Liver (tissue), 3 donors: ENCODE data around the gene RNF111.

Source experiments
- ATF3 ChIP-seq: IDR thresholded peaks from 2 replicates; pipeline ENCODE4 v1.6.1; 2016; ENCODE audit warnings: antibody characterized with exemption
- EGR1 ChIP-seq, 2 donors: IDR thresholded peaks; 2 replicates each; pipeline ENCODE4 v1.6.1; 2016 to 2018; ENCODE audit warnings: antibody characterized with exemption in 2 of 2, low read depth in 2 of 2
- HNF4G ChIP-seq: IDR thresholded peaks from 2 replicates; pipeline ENCODE4 v1.6.1; 2016; ENCODE audit warnings: antibody characterized with exemption
- RAD21 ChIP-seq, 2 donors: IDR thresholded peaks; 2 replicates each; pipeline ENCODE4 v1.6.1; 2016; ENCODE audit warnings: antibody characterized with exemption in 2 of 2, mild to moderate bottlenecking in 2 of 2
- SP1 ChIP-seq: IDR thresholded peaks from 2 replicates; pipeline ENCODE4 v1.6.1; 2018; ENCODE audit warnings: antibody characterized with exemption, mild to moderate bottlenecking
- TAF1 ChIP-seq: conservative IDR thresholded peaks from 2 replicates; pipeline ENCODE4 v1.6.1; 2016; ENCODE audit warnings: antibody characterized with exemption, mild to moderate bottlenecking
- YY1 ChIP-seq: IDR thresholded peaks from 2 replicates; pipeline ENCODE4 v1.6.1; 2016; ENCODE audit warnings: antibody characterized with exemption, mild to moderate bottlenecking
- TF ChIP-seq, protein P1 (sequence below): fragments of 150-350 bp; IDR thresholded peaks from 2 replicates; pipeline ENCODE4 v1.5.1; 2017; ENCODE audit warnings: improper control_type of control experiment, low read depth, low read length; ENCODE audit not compliant: missing input control
- TF ChIP-seq, protein P2 (sequence below): IDR thresholded peaks from 2 replicates; pipeline ENCODE4 v1.6.1; 2016; ENCODE audit warnings: antibody characterized with exemption, mild to moderate bottlenecking
- TF ChIP-seq, protein P3 (sequence below): IDR thresholded peaks from 2 replicates; pipeline ENCODE4 v1.6.1; 2016; ENCODE audit warnings: antibody characterized with exemption
- TF ChIP-seq, protein P4 (sequence below): IDR thresholded peaks from 2 replicates; pipeline ENCODE4 v1.6.1; 2016; ENCODE audit warnings: antibody characterized with exemption
- donor health status: healthy.
- donor health status: healthy.

DNA sequence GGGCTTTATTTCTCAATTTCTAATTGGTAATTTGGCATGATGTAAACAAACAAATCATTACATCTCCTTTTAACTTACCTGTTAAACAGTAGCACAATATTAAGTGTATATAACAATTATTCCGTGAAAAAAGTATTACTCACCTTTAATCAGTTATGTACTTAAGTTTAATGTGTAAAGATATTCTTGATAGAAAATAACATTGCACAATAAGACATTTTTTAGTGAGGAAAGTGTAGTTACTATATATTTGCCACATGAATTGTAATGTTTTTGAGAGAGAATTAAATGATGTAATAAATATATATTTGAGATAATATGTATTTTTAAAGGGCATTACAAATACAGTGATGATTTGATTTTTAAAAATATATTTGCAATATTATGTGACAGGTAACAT lies 106.6 kb downstream of the RNF111 start:
- TF ChIP-seq, protein P1, sequence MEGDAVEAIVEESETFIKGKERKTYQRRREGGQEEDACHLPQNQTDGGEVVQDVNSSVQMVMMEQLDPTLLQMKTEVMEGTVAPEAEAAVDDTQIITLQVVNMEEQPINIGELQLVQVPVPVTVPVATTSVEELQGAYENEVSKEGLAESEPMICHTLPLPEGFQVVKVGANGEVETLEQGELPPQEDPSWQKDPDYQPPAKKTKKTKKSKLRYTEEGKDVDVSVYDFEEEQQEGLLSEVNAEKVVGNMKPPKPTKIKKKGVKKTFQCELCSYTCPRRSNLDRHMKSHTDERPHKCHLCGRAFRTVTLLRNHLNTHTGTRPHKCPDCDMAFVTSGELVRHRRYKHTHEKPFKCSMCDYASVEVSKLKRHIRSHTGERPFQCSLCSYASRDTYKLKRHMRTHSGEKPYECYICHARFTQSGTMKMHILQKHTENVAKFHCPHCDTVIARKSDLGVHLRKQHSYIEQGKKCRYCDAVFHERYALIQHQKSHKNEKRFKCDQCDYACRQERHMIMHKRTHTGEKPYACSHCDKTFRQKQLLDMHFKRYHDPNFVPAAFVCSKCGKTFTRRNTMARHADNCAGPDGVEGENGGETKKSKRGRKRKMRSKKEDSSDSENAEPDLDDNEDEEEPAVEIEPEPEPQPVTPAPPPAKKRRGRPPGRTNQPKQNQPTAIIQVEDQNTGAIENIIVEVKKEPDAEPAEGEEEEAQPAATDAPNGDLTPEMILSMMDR, result no peak
- TF ChIP-seq, protein P2, sequence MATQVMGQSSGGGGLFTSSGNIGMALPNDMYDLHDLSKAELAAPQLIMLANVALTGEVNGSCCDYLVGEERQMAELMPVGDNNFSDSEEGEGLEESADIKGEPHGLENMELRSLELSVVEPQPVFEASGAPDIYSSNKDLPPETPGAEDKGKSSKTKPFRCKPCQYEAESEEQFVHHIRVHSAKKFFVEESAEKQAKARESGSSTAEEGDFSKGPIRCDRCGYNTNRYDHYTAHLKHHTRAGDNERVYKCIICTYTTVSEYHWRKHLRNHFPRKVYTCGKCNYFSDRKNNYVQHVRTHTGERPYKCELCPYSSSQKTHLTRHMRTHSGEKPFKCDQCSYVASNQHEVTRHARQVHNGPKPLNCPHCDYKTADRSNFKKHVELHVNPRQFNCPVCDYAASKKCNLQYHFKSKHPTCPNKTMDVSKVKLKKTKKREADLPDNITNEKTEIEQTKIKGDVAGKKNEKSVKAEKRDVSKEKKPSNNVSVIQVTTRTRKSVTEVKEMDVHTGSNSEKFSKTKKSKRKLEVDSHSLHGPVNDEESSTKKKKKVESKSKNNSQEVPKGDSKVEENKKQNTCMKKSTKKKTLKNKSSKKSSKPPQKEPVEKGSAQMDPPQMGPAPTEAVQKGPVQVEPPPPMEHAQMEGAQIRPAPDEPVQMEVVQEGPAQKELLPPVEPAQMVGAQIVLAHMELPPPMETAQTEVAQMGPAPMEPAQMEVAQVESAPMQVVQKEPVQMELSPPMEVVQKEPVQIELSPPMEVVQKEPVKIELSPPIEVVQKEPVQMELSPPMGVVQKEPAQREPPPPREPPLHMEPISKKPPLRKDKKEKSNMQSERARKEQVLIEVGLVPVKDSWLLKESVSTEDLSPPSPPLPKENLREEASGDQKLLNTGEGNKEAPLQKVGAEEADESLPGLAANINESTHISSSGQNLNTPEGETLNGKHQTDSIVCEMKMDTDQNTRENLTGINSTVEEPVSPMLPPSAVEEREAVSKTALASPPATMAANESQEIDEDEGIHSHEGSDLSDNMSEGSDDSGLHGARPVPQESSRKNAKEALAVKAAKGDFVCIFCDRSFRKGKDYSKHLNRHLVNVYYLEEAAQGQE, result no peak
- no peak for TF ChIP-seq SP1
- TF ChIP-seq TAF1, result no peak
- TF ChIP-seq YY1, result no peak
- TF ChIP-seq, protein P3, sequence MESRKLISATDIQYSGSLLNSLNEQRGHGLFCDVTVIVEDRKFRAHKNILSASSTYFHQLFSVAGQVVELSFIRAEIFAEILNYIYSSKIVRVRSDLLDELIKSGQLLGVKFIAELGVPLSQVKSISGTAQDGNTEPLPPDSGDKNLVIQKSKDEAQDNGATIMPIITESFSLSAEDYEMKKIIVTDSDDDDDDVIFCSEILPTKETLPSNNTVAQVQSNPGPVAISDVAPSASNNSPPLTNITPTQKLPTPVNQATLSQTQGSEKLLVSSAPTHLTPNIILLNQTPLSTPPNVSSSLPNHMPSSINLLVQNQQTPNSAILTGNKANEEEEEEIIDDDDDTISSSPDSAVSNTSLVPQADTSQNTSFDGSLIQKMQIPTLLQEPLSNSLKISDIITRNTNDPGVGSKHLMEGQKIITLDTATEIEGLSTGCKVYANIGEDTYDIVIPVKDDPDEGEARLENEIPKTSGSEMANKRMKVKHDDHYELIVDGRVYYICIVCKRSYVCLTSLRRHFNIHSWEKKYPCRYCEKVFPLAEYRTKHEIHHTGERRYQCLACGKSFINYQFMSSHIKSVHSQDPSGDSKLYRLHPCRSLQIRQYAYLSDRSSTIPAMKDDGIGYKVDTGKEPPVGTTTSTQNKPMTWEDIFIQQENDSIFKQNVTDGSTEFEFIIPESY, result no peak
- TF ChIP-seq, protein P4, sequence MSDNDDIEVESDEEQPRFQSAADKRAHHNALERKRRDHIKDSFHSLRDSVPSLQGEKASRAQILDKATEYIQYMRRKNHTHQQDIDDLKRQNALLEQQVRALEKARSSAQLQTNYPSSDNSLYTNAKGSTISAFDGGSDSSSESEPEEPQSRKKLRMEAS, result no peak
- TF ChIP-seq RAD21 (IDR thresholded peaks at IDR 0.05), result no peak
- no peak for TF ChIP-seq HNF4G
- no peak for TF ChIP-seq ATF3
- TF ChIP-seq EGR1 (IDR thresholded peaks at IDR 0.05; ENCODE audit: low read depth in 2 of 2), result no peak
